CD8-positive, alpha-beta memory T cell (primary cell): Measurements from ENCODE around the gene ACTMAP. TPM values are rescaled to one million over a fixed set of nuclear protein-coding genes. Genes with fewer than 3 reads are reported as not detected.

Experiments used
- CTCF ChIA-PET: fragments of 350-600 bp; sonication (Branson Sonifier 250); formaldehyde crosslinking; loops from one replicate; lab custom pipeline; 2021; ENCODE audit warnings: antibody characterized with exemption; lab: Charles Lee
- POLR2A ChIA-PET: fragments of 350-600 bp; sonication (Branson Sonifier 250); formaldehyde crosslinking; loops from one replicate; lab custom pipeline; 2021; ENCODE audit warnings: antibody characterized with exemption; lab: Charles Lee
- DNase-seq, 5 donors: peaks; one replicate each; pipeline versions ENCODE4 v3.0.0 to v3.0.0-alpha.2; 2020 to 2022; ENCODE audit warnings: mixed read lengths in 1 of 5
- H3K27ac ChIP-seq: one replicate; pipeline ENCODE4 v1.7.0; 2013; ENCODE audit warnings: low read depth, mild to moderate bottlenecking, low read length, moderate library complexity
- H3K27me3 ChIP-seq: 2 replicates; pipeline ENCODE4 v1.7.0; 2013; ENCODE audit warnings: low read length, mild to moderate bottlenecking; ENCODE audit not compliant: insufficient read depth, poor library complexity, severe bottlenecking
- H3K36me3 ChIP-seq: 2 replicates; pipeline ENCODE4 v1.7.0; 2013; ENCODE audit warnings: mild to moderate bottlenecking, low read length, moderate library complexity; ENCODE audit not compliant: insufficient read depth
- H3K4me1 ChIP-seq: 2 replicates; pipeline ENCODE4 v1.7.0; 2013; ENCODE audit warnings: mild to moderate bottlenecking, low read length, moderate library complexity; ENCODE audit not compliant: insufficient read depth
- H3K4me3 ChIP-seq: 2 replicates; pipeline ENCODE4 v1.7.0; 2013; ENCODE audit warnings: mild to moderate bottlenecking, low read length
- H3K9me3 ChIP-seq: 2 replicates; pipeline ENCODE4 v1.7.0; 2013; ENCODE audit warnings: mild to moderate bottlenecking, low read length
- H3K27ac Mint-ChIP-seq, 8 donors: one replicate each; pipeline ENCODE4 v1.8.0; 2020 to 2021; ENCODE audit warnings: mixed read lengths in 8 of 8, mild to moderate bottlenecking in 6 of 8, inconsistent platforms in 3 of 8, moderate library complexity in 3 of 8
- H3K27me3 Mint-ChIP-seq, 2 donors: one replicate each; pipeline ENCODE4 v1.8.0; 2020 to 2021; ENCODE audit warnings: mixed read lengths in 2 of 2, mild to moderate bottlenecking in 1 of 2, moderate library complexity in 1 of 2
- H3K36me3 Mint-ChIP-seq, 3 donors: one replicate each; pipeline ENCODE4 v1.8.0; 2020 to 2021; ENCODE audit warnings: mixed read lengths in 3 of 3, inconsistent platforms in 1 of 3, mild to moderate bottlenecking in 1 of 3
- H3K4me1 Mint-ChIP-seq, 3 donors: one replicate each; pipeline ENCODE4 v1.8.0; 2020 to 2021; ENCODE audit warnings: mixed read lengths in 3 of 3, inconsistent platforms in 1 of 3, mild to moderate bottlenecking in 1 of 3
- H3K4me3 Mint-ChIP-seq, 7 donors: one replicate each; pipeline ENCODE4 v1.8.0; 2020 to 2021; ENCODE audit warnings: mixed read lengths in 7 of 7, mild to moderate bottlenecking in 6 of 7, moderate library complexity in 4 of 7, inconsistent platforms in 2 of 7
- H3K9me3 Mint-ChIP-seq, 5 donors: one replicate each; pipeline ENCODE4 v1.8.0; 2020 to 2022; ENCODE audit warnings: mixed read lengths in 5 of 5, mild to moderate bottlenecking in 3 of 5, moderate library complexity in 2 of 5, inconsistent platforms in 1 of 5
- polyA plus RNA-seq: library from polyadenylated mRNA; unstranded; fragments of 300-500 nt; fragmentation: Illumina TruSeq; gene quantifications from one replicate; pipeline ENCODE4 v1.2.3, GENCODE V29; 2021
- total RNA-seq, 2 experiments: library from RNA; stranded (reverse); gene quantifications; one replicate each; pipeline ENCODE4 v1.2.3, GENCODE V29; 2021

ACTMAP gene, protein sequence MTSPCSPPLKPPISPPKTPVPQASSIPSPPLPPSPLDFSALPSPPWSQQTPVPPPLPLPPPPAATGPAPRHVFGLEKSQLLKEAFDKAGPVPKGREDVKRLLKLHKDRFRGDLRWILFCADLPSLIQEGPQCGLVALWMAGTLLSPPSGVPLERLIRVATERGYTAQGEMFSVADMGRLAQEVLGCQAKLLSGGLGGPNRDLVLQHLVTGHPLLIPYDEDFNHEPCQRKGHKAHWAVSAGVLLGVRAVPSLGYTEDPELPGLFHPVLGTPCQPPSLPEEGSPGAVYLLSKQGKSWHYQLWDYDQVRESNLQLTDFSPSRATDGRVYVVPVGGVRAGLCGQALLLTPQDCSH
- total RNA-seq, result 10 to 100 TPM; 10.3 to 10.6 TPM
- polyA plus RNA-seq, result 2.9 TPM

DNA sequence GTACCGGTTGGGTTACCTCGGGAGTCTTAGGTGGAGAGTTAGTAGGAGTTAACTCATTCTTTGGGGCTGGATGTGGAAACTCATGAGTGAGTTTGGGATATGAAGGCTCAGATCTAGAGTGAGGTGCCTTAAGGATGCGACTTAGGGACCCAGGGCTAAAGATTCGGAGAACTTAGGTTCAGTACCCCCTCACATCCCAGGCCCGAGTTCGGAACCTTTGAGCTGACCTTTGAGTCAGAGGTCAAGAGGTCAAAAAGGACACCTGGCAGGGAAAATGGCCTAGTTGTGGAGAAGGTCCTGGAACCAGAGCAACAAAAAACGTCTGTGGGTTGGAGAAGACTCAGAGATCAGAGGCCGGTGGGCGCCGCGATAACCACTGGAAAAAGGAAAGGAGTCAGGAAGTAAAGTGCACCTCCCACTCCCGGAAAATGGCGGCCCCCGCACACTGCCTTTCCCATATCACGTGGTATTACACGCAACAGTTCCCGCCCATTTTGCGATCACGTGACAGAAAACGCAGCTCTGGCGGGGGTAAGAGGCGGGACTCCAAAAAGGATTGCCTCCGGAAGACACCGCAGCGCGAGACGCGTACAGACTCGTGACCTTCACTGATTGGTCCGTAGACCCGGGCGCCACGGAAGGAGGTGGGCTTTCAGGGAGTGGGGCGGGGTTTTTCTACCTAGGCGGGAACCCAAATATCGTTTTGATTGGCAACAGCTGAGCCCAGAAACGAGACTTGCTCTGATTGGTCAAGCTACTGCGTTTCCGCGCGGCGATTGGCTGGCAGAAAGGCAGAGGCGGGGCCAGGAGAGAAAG, at the start of gene ACTMAP:
ACTMAP (minus strand) TSS at position 420 of the 816 bp plus-strand sequence. CDS start 674 bp downstream, outside the sequence.
- H3K36me3 Mint-ChIP-seq, result peaks cover 0 to 29% (median 5%) of the 10 kb centered on the region in 3 donors
- Histone ChIP-seq H3K4me3 (peak within 1 kb of the TSS; percentile 83), H3K27me3 (no peaks in the 10 kb centered on the region), H3K27ac (peak within 1 kb of the TSS; percentile 92), H3K36me3 (peaks cover 1% of the 10 kb centered on the region), H3K9me3 (no peaks in the 10 kb centered on the region), H3K4me1 (peaks cover 30% of the 10 kb centered on the region)
- peaks cover 0 to 3% of the 10 kb centered on the region in 2 donors for H3K27me3 Mint-ChIP-seq
- peak; percentile 98 to 100 (median 100) for DNase-seq
- peak within 1 kb of the TSS; percentile 94 to 99 (median 98) for H3K4me3 Mint-ChIP-seq
- H3K9me3 Mint-ChIP-seq, result no peaks in the 10 kb centered on the region
- H3K4me1 Mint-ChIP-seq, result peaks cover 34 to 43% (median 40%) of the 10 kb centered on the region in 3 donors
- CTCF ChIA-PET, result interaction anchor here (1.0 to 2.5 kb wide), 6 partner anchors 28 to 87 kb away, joined by 3 to 13 read pairs (median 8); partner anchors contain the start of genes EGLN2 and RAB4B
- POLR2A ChIA-PET, result interaction anchor here (0.5 to 10.5 kb wide), 13 partner anchors 18 to 614 kb away, joined by 3 to 110 read pairs (median 6); partner anchors contain the start of genes B9D2, COQ8B, EGLN2 and NUMBL
- H3K27ac Mint-ChIP-seq, result peak within 1 kb of the TSS; percentile 95 to 100 (median 98)

DNA sequence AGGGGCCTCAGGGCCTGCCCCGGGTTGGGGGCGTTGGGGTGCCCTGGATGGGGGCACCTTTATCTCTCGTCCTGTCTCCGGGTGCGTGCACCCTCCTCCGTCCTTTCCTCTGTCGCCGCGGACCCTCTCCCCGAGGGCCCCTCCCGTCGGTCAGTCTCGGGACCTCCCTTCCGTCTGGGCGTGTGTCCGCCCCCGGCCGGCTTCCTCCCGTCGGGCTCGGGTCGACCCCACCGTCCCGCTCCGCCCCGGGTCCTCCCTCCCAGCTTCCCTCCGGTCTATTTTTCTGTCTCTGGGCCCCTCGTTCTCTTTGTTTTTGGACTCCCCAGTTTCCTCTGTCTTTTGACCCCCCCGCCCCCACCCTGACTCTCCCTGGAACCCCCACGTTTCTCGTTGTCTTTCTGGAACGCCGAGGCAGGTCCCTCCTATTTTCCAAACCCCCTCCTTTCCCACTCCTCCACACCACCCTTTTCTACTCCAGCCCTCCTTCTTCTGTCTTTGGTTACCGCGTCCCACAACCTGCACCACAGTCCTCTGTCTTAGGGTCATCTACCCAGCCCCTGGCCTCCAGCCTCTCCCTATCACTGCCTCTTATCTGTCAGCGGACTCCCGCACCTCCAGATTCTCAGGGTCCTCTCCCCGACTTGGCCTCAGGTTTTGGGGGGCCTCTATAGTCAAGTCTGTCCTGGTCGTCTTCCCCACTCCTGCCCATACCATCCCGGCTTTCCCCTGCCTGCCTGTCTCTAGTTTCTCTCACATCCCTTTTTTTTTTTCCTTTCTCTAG, 49.5 kb upstream of the ACTMAP start:
- Histone ChIP-seq H3K36me3 (peaks cover 8% of the 10 kb centered on the region), H3K27ac (peak overlapping the region; percentile 81), H3K4me1 (peaks cover 57% of the 10 kb centered on the region), H3K27me3 (no peaks in the 10 kb centered on the region), H3K9me3 (no peaks in the 10 kb centered on the region), H3K4me3 (peak overlapping the region; percentile 66)
- no peaks in the 10 kb centered on the region for H3K27me3 Mint-ChIP-seq
- POLR2A ChIA-PET, result interaction anchor here (0.6 to 3.9 kb wide), 9 partner anchors 7 to 471 kb away, joined by 3 to 72 read pairs (median 6); partner anchors contain the start of genes ACTMAP, COQ8B, ITPKC and RAB4B
- CTCF ChIA-PET, result interaction anchor here (1.9 to 2.5 kb wide), 2 partner anchors 19 to 22 kb away, joined by 9 to 38 read pairs; partner anchors contain the start of gene RAB4B
- H3K36me3 Mint-ChIP-seq, result peaks cover 0 to 55% (median 2%) of the 10 kb centered on the region in 3 donors
- peaks cover 49 to 65% (median 55%) of the 10 kb centered on the region in 3 donors for H3K4me1 Mint-ChIP-seq
- H3K4me3 Mint-ChIP-seq, result peak overlapping the region; percentile 91 to 98 (median 95)
- H3K9me3 Mint-ChIP-seq, result no peaks in the 10 kb centered on the region
- DNase-seq, result peak in 3 of 5 donors; percentile 20 to 59 (median 27)
- peak overlapping the region; percentile 85 to 100 (median 95) for H3K27ac Mint-ChIP-seq

DNA sequence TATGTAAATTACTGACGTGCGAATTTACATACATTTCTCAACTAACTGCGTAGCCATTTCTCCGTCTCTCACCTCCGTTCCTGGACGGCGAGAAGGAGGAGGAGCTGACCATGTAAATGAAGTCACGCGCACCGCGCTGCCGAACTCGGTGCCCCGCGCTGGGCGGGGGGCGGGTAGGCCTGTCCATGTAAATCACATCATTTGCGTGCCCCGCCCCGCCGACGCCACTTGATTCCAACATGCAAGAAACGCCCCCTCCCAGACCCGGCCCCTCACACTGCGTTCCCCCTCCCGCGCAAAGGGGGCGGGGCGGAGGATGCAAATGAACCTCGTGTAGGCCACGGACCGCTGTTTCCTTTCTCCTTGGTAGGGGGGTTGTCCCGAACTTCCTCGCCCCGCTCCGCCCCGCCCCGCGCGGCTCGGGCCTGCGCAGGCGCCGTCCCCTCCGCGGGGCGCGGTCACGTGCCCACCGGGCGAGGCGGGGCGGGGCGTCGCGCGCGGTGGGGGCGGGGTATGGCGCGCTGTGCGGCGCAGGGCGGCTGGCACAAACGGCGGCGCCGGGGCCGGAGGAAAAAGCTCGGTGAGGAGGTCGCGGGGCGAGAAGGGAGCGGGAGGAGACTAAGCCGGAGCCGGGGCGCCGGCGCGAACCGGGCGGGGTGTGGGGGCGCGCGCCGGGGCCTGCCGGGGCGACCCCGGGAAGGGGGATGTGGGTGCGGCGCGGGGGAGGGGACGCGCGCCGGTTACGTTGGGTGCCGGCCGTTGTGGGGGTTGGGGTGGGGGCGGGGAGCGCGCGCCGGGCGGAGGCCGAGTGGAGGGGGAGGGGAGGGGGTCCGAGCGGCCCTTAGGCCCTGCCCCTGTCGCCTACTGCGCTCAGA, 48.6 kb upstream of the ACTMAP start, which contains the start of gene EGLN2:
EGLN2 (plus strand) TSS at position 509 of the 875 bp plus-strand sequence. CDS start 1,382 bp downstream, outside the sequence.
- Mint-ChIP-seq H3K9me3 (no peaks in the 10 kb centered on the region), H3K4me1 (peaks cover 41 to 56% (median 47%) of the 10 kb centered on the region in 3 donors), H3K27me3 (no peaks in the 10 kb centered on the region), H3K36me3 (peaks cover 0 to 54% (median 2%) of the 10 kb centered on the region in 3 donors), H3K27ac (peak within 1 kb of the TSS; percentile 98 to 100 (median 100)), H3K4me3 (peak within 1 kb of the TSS; percentile 94 to 99 (median 98))
- DNase-seq, result peak; percentile 100
- Histone ChIP-seq H3K4me1 (peaks cover 49% of the 10 kb centered on the region), H3K4me3 (peak within 1 kb of the TSS; percentile 66), H3K27me3 (no peaks in the 10 kb centered on the region), H3K36me3 (peaks cover 8% of the 10 kb centered on the region), H3K27ac (peak within 1 kb of the TSS; percentile 93), H3K9me3 (no peaks in the 10 kb centered on the region)
- CTCF ChIA-PET, result interaction anchor here (1.0 to 3.1 kb wide), 9 partner anchors 9 to 136 kb away, joined by 3 to 38 read pairs (median 9); partner anchors contain the start of genes ACTMAP, RAB4B and SNRPA
- POLR2A ChIA-PET, result interaction anchor here (0.6 to 3.9 kb wide), 17 partner anchors 8 to 1363 kb away, joined by 3 to 72 read pairs (median 5); partner anchors contain the start of genes ACTMAP, BLVRB, COQ8B and ITPKC

DNA sequence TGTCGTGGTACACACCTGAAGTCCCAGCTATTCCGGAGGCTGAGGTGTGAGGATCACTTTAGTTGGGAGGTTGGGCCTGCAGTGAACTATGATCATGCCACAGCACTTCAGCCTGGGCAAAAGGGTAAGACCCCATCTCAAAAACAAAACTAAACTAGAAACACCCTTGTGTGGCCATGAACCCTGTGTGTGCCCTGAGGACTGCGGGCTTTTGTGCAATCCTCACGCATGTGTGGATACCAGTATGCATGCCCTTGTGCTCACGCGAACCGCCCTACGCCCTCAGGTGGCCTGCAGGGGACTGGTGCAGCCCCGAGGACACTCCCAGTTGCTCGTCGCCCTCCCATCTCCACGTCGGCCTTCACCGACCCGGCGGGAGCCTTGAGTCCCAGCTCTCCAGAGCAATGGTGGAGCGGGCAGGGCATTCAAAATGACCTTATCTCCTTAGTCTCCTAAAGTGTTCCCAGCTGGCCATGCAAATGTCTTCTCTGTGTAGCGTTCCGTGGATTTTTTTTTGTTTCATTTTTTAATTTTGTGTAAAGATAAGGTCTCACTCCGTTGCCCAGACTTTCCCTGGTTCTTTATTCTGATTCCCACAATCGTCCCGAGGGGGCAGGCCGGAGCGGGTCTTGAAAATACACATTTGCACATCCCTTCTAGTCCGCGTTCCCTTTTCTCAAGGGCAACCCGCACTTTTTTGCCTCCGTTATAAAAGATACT, 47.8 kb upstream of the ACTMAP start:
- Mint-ChIP-seq H3K4me1 (peaks cover 33 to 48% (median 39%) of the 10 kb centered on the region in 3 donors), H3K27ac (peak overlapping the region; percentile 98 to 100 (median 100)), H3K9me3 (no peaks in the 10 kb centered on the region), H3K36me3 (peaks cover 0 to 48% (median 2%) of the 10 kb centered on the region in 3 donors), H3K4me3 (peak overlapping the region; percentile 90 to 99 (median 97)), H3K27me3 (no peaks in the 10 kb centered on the region)
- Histone ChIP-seq H3K36me3 (peaks cover 8% of the 10 kb centered on the region), H3K27ac (peak overlapping the region; percentile 93), H3K4me1 (peaks cover 41% of the 10 kb centered on the region), H3K4me3 (peak overlapping the region; percentile 66), H3K9me3 (no peaks in the 10 kb centered on the region), H3K27me3 (no peaks in the 10 kb centered on the region)
- POLR2A ChIA-PET, result interaction anchor here (0.8 to 3.9 kb wide), 16 partner anchors 9 to 1362 kb away, joined by 3 to 72 read pairs (median 5); partner anchors contain the start of genes ACTMAP, BLVRB, COQ8B and ITPKC
- peak; percentile 54 to 85 (median 62) for DNase-seq
- CTCF ChIA-PET, result interaction anchor here (1.0 to 3.1 kb wide), 9 partner anchors 9 to 135 kb away, joined by 3 to 38 read pairs (median 9); partner anchors contain the start of genes ACTMAP, RAB4B and SNRPA

DNA sequence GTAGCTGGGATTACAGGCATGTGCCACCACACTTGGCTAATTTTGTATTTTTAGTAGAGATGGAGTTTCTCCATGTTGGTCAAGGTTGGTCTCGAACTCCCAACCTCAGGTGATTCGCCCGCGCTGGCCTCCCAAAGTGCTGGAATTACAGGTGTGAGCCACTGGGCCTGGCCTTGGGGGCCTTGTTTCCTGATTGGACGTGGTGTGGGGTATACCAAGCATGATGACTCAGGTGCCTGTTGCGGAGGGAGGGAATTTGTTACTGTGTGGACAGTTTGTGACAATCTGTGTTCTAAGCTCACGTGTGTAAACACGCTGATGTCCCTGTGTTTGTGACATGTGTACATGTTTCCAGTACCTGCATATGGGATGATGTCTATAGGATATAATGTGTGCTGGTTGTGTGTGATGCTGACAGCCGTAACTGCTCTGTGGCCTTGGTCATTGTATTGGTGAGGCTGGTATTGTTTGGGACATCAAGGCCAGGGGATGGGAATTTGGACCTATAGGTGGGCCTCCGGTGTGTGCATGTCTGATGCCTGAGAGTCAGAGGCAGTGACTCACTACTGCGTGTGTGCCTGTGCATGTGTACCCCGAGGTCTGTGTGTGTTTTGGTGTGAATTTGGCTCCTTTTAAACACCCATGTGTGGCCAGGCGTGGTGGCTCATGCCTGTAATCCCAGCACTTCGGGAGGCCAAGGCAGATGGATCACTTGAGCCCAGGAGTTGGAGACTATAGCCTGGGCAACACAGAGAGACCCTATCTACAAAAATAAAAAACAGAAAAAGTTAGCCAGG, 47.1 kb upstream of the ACTMAP start:
- Mint-ChIP-seq H3K36me3 (peaks cover 0 to 48% (median 1%) of the 10 kb centered on the region in 3 donors), H3K4me1 (peaks cover 27 to 42% (median 34%) of the 10 kb centered on the region in 3 donors), H3K27me3 (no peaks in the 10 kb centered on the region), H3K27ac (peak overlapping the region; percentile 79 to 100 (median 100)), H3K4me3 (peak overlapping the region; percentile 90 to 99 (median 97)), H3K9me3 (no peaks in the 10 kb centered on the region)
- Histone ChIP-seq H3K4me3 (no peak overlapping the region), H3K9me3 (no peaks in the 10 kb centered on the region), H3K36me3 (peaks cover 8% of the 10 kb centered on the region), H3K27me3 (no peaks in the 10 kb centered on the region), H3K27ac (peak overlapping the region; percentile 93), H3K4me1 (peaks cover 33% of the 10 kb centered on the region)
- no peak for DNase-seq
- POLR2A ChIA-PET, result interaction anchor here (1.4 to 3.9 kb wide), 5 partner anchors 9 to 46 kb away, joined by 3 to 72 read pairs (median 6); partner anchors contain the start of genes ACTMAP, RAB4B and SNRPA
- CTCF ChIA-PET, result interaction anchor here (1.4 to 3.1 kb wide), 6 partner anchors 10 to 47 kb away, joined by 3 to 38 read pairs (median 9); partner anchors contain the start of genes ACTMAP, RAB4B and SNRPA
